GM12878 (cell line): ENCODE measurements around the gene RPGRIP1L. TPM values are rescaled to one million over a fixed set of nuclear protein-coding genes. Genes with fewer than 3 reads are reported as not detected.

Experiments
- ATAC-seq: fragments of 200-7000 bp; cut with Tn5 transposase; 3 replicates; pipeline ENCODE4 v1.9.1; 2020; ENCODE audit warnings: mild to moderate bottlenecking, moderate library complexity
- BruUV-seq: library from RNA; stranded (reverse); fragments of 400-500 nt; replicated peaks from 2 replicates; lab custom pipeline; 2021; lab: Mats Ljungman, UMichigan
- CTCF ChIA-PET: fragments of 300-600 bp; sonication (Branson Sonifier 250); formaldehyde crosslinking; extraction: SDS; loops from one replicate; lab custom pipeline; 2021; ENCODE audit warnings: inconsistent platforms; lab: Yijun Ruan, JAX
- POLR2A ChIA-PET: fragments of 350-600 bp; formaldehyde crosslinking; extraction: SDS; loops from one replicate; lab custom pipeline; 2021; ENCODE audit warnings: inconsistent platforms; lab: Charles Lee
- RAD21 ChIA-PET: fragments of 300-600 bp; sonication (Branson Sonifier 250); formaldehyde crosslinking; loops from one replicate; lab custom pipeline; 2023; ENCODE audit warnings: antibody characterized with exemption; ENCODE audit not compliant: unreplicated experiment; lab: Charles Lee
- SMC1A ChIA-PET: fragments of 300-600 bp; sonication (Branson Sonifier 250); formaldehyde crosslinking; loops from one replicate; lab custom pipeline; 2023; ENCODE audit not compliant: unreplicated experiment, uncharacterized antibody; lab: Charles Lee
- DNase-seq: peaks from one replicate; pipeline ENCODE4 v3.0.0-alpha.2; 2011; ENCODE audit warnings: low read depth, low spot score
- FAIRE-seq: peaks from 3 replicates; lab custom pipeline; 2011; peaks lifted over from hg19 to GRCh38; lab: Jason Lieb, UNC
- H2AFZ ChIP-seq: 2 replicates; pipeline ENCODE4 v1.6.0; 2011; ENCODE audit warnings: low read depth, low read length, control low read depth; ENCODE audit not compliant: control insufficient read depth
- H3K27ac ChIP-seq: 2 replicates; pipeline ENCODE4 v1.5.1; 2011; ENCODE audit warnings: control low read depth; ENCODE audit not compliant: control insufficient read depth, insufficient read depth
- H3K27me3 ChIP-seq, 2 experiments: replicated peaks in 1 of 2; 2 replicates each; pipeline versions ENCODE4 v1.6.0 to v1.6.1; 2011; ENCODE audit warnings: low read length in 1 of 2; ENCODE audit not compliant: control insufficient read depth in 2 of 2, insufficient read depth in 2 of 2
- H3K36me3 ChIP-seq, 2 experiments: 2 replicates each; pipeline ENCODE4 v1.5.1; 2011; ENCODE audit warnings: low read length in 1 of 2; ENCODE audit not compliant: control insufficient read depth in 2 of 2, insufficient read depth in 2 of 2
- H3K4me1 ChIP-seq: 2 replicates; pipeline ENCODE4 v1.6.1; 2011; ENCODE audit warnings: mild to moderate bottlenecking, low read length, moderate library complexity, mixed read lengths; ENCODE audit not compliant: control insufficient read depth, insufficient read depth
- H3K4me2 ChIP-seq: 2 replicates; pipeline ENCODE4 v1.6.0; 2011; ENCODE audit warnings: control low read depth; ENCODE audit not compliant: control insufficient read depth, insufficient read depth
- H3K4me3 ChIP-seq: fragments of 200-600 bp; sonication (generic); 2 replicates; pipeline ENCODE4 v1.5.1; 2016
- H3K79me2 ChIP-seq: 2 replicates; pipeline ENCODE4 v1.6.0; 2011; ENCODE audit warnings: low read length; ENCODE audit not compliant: control insufficient read depth, insufficient read depth
- H3K9ac ChIP-seq: 2 replicates; pipeline ENCODE4 v1.8.0; 2011; ENCODE audit warnings: low read length, control low read depth, mixed read lengths; ENCODE audit not compliant: control insufficient read depth, insufficient read depth
- H3K9me3 ChIP-seq: replicated peaks from 3 replicates; pipeline ENCODE4 v1.5.1; 2011; ENCODE audit warnings: mild to moderate bottlenecking, low read length; ENCODE audit not compliant: control insufficient read depth, insufficient read depth
- H4K20me1 ChIP-seq: 2 replicates; pipeline ENCODE4 v1.6.0; 2011; ENCODE audit not compliant: control insufficient read depth, insufficient read depth
- BRCA1 ChIP-seq: IDR thresholded peaks from 2 replicates; pipeline ENCODE4 v1.6.1; 2011; ENCODE audit warnings: low read depth, low read length, improper control_type of control experiment
- HSF1 ChIP-seq: fragments of 150-350 bp; IDR thresholded peaks from 2 replicates; pipeline ENCODE4 v1.6.1; 2014; ENCODE audit warnings: mild to moderate bottlenecking, low read depth, low read length
- MXI1 ChIP-seq: fragments of 150-350 bp; IDR thresholded peaks from 2 replicates; pipeline ENCODE4 v1.6.1; 2011; ENCODE audit warnings: low read depth, mild to moderate bottlenecking, inconsistent platforms, low read length, improper control_type of control experiment
- NFYB ChIP-seq: IDR thresholded peaks from 2 replicates; pipeline ENCODE4 v1.6.1; 2011; ENCODE audit warnings: low read depth, mild to moderate bottlenecking, low read length, improper control_type of control experiment, moderate library complexity; ENCODE audit not compliant: insufficient read depth
- NR2C1 ChIP-seq: fragments of 450-650 bp; IDR thresholded peaks from 2 replicates; pipeline ENCODE4 v1.6.1; 2017; ENCODE audit warnings: antibody characterized with exemption, mild to moderate bottlenecking, moderate library complexity
- POLR2A ChIP-seq: IDR thresholded peaks from 2 replicates; pipeline ENCODE4 v1.6.1; 2011; ENCODE audit warnings: low read depth, mild to moderate bottlenecking, low read length
- ZNF217 ChIP-seq: fragments of 450-650 bp; IDR thresholded peaks from 2 replicates; pipeline ENCODE4 v1.6.1; 2017; ENCODE audit warnings: antibody characterized with exemption, mild to moderate bottlenecking
- ZSCAN29 ChIP-seq: fragments of 450-650 bp; IDR thresholded peaks from 2 replicates; pipeline ENCODE4 v1.6.1; 2017; ENCODE audit warnings: mild to moderate bottlenecking, moderate library complexity
- WGBS: methylation state at CpG from one replicate; pipeline ENCODE4 v1.1.6; 2016; ENCODE audit warnings: low lambda C conversion rate; ENCODE audit not compliant: insufficient replicate concordance, insufficient coverage; ENCODE audit errors: missing lambda C conversion rate; 5-methylcytosine and 5-hydroxymethylcytosine counted together
- in situ Hi-C: fragments of 300-500 bp; cut with MboI; formaldehyde crosslinking; loops from 9 replicates; pipeline ENCODE4 v1.14.3; 2018; ENCODE audit warnings: mixed read lengths
- intact Hi-C: fragments of 100-400 bp; cut with micrococcal nuclease; formaldehyde crosslinking; loops from one replicate; pipeline ENCODE4 v1.14.2; 2022; ENCODE audit not compliant: unreplicated experiment
- polyA plus RNA-seq, 11 experiments: library from polyadenylated mRNA; depleted of rRNA in 4 of 11; unstranded in 6 of 11; stranded (reverse) in 5 of 11; fragments of >200 nt; fragmentation: Nextera tagmentation in 4 of 11; fragmentation: Illumina TruSeq in 1 of 11; extraction: Ambion mirVana in 4 of 11; extraction: Trizol in 1 of 11; gene quantifications; 1 replicate in 1 of 11; 2 replicates in 10 of 11; pipeline versions ENCODE4 v1.2.1 to v1.2.3, GENCODE V29; 2011 to 2016; ENCODE audit warnings: inconsistent platforms in 2 of 11, missing spikeins in 2 of 11, low read depth in 1 of 11
- total RNA-seq, 4 experiments: library from RNA; depleted of rRNA in 3 of 4; stranded (reverse); fragments of >200 nt in 3 of 4; fragmentation: Illumina TruSeq in 1 of 4; extraction: Trizol in 1 of 4; gene quantifications; 2 replicates each; pipeline versions ENCODE4 v1.2.1 to v1.2.3, GENCODE V29; 2013 to 2021

The RPGRIP1L gene
- total and polyA plus RNA-seq, 10 of the 15 experiments (the other 5 are each of a cell fraction or from before 2014, with no cell fraction given): 3.5 to 9.6 (median 4.4) TPM

- intact Hi-C loops: no loop called here
- CTCF ChIA-PET: no interaction called here
- Histone ChIP-seq H3K27ac (no peak overlapping the region), H3K79me2 (no peaks in the 10 kb centered on the region), H3K9ac (no peak overlapping the region), H3K27me3 (no peaks in the 10 kb centered on the region), H3K36me3 (no peaks in the 10 kb centered on the region), H3K4me2 (no peak overlapping the region)
- SMC1A ChIA-PET: interaction anchor here (0.7 kb wide), 3 partner anchors 11 to 513 kb away, joined by 3 read pairs; no protein-coding TSS in a partner anchor
- ATAC-seq (no peak), DNase-seq (no peak)
- TF ChIP-seq BRCA1: no peak
- no peak for TF ChIP-seq ZNF217
- TF ChIP-seq ZSCAN29: no peak
- no peak for TF ChIP-seq NFYB
- no peak for TF ChIP-seq HSF1
- no peak for TF ChIP-seq MXI1
- no peak for TF ChIP-seq NR2C1
- TF ChIP-seq POLR2A: no peak
- TF ChIP-seq, all 136 proteins: peak for 0
- Histone ChIP-seq H4K20me1 (no peaks in the 10 kb centered on the region), H3K4me3 (no peak overlapping the region), H2AFZ (no peak overlapping the region), H3K4me1 (no peaks in the 10 kb centered on the region), H3K9me3 (no peaks in the 10 kb centered on the region)
- FAIRE-seq: no peak
- WGBS: 92% methylated on average over 2 of the region's 2 CpGs
- no TSS peak for BruUV-seq
- ChIA-PET RAD21 (no interaction called here), POLR2A (no interaction called here)
- in situ Hi-C loops: no loop called here
Observed at GRCh38 chr16:53651357-53651756, 52.3 kb downstream of the RPGRIP1L start.
